D341Med (cell line): ENCODE measurements around the gene OPRL1.

Source experiments
- DNase-seq: peaks from one replicate; pipeline ENCODE4 v3.0.0; 2012; ENCODE audit warnings: low spot score

OPRL1 gene

GRCh38 chr20:64042054-64042781 is 37.7 kb upstream of the OPRL1 start:
- DNase-seq, result no peak

- DNase-seq, result no peak
Measured at GRCh38 chr20:64043768-64044167, 36.1 kb upstream of the OPRL1 start.

- no peak for DNase-seq
Measured at GRCh38 chr20:64044484-64045247, 35.2 kb upstream of the OPRL1 start.

- DNase-seq, result no peak
Measured at GRCh38 chr20:64045346-64046011, 34.4 kb upstream of the OPRL1 start.

- DNase-seq, result no peak
Measured at GRCh38 chr20:64047046-64047389, 32.9 kb upstream of the OPRL1 start.

GRCh38 chr20:64047968-64048401 is 31.9 kb upstream of the OPRL1 start:
- DNase-seq, result no peak

- DNase-seq, result peak; percentile 72
Measured at GRCh38 chr20:64048402-64049044, 31.4 kb upstream of the OPRL1 start.

GRCh38 chr20:64049060-64049877 is 30.6 kb upstream of the OPRL1 start, which contains the start of gene SOX18:
Gene SOX18 (minus strand): TSS chr20:64049639. CDS start chr20:64049516, 123 bp downstream.
- DNase-seq, result peak; percentile 74

- no peak for DNase-seq
Measured at GRCh38 chr20:64049878-64050260, 30.0 kb upstream of the OPRL1 start.

- DNase-seq, result no peak
Measured at GRCh38 chr20:64050261-64051032, 29.4 kb upstream of the OPRL1 start.

- DNase-seq, result no peak
Measured at GRCh38 chr20:64051033-64051452, 28.8 kb upstream of the OPRL1 start.

- DNase-seq, result no peak
Measured at GRCh38 chr20:64051561-64052325, 28.1 kb upstream of the OPRL1 start.

GRCh38 chr20:64052326-64052722 is 27.6 kb upstream of the OPRL1 start:
- DNase-seq, result no peak

GRCh38 chr20:64052987-64053840 is 26.7 kb upstream of the OPRL1 start:
- DNase-seq, result no peak

- DNase-seq, result no peak
Measured at GRCh38 chr20:64053841-64054661, 25.8 kb upstream of the OPRL1 start.

GRCh38 chr20:64055396-64055892 is 24.4 kb upstream of the OPRL1 start:
- no peak for DNase-seq

GRCh38 chr20:64055893-64056638 is 23.8 kb upstream of the OPRL1 start:
- DNase-seq, result no peak

- no peak for DNase-seq
Measured at GRCh38 chr20:64056639-64056888, 23.3 kb upstream of the OPRL1 start.
